ENCODE data around the gene RSPH9. TPM values are rescaled to one million over a fixed set of nuclear protein-coding genes. Genes with fewer than 3 reads are reported as not detected.

Gene RSPH9
- total RNA-seq, 1 donor from 2014 or later = 0.30 TPM

GRCh38 chr6:43669050-43669921 lies 24.4 kb downstream of the RSPH9 start:
- H3K36me3 Mint-ChIP-seq (ENCODE audit: low read depth, unreplicated experiment) = peaks cover 10% of the 10 kb centered on the region
- H3K27ac ChIP-seq (ENCODE audit: low read depth, low read length) = no peak overlapping the region
- FAIRE-seq (no peak), DNase-seq (ENCODE audit: low read depth) (peak; percentile 62)
- peak overlapping the region; percentile 58 for H3K27ac Mint-ChIP-seq (ENCODE audit: unreplicated experiment)
- no peak overlapping the region for H2AFZ ChIP-seq (ENCODE audit: low read depth, low read length)
- TF ChIP-seq, protein P1, sequence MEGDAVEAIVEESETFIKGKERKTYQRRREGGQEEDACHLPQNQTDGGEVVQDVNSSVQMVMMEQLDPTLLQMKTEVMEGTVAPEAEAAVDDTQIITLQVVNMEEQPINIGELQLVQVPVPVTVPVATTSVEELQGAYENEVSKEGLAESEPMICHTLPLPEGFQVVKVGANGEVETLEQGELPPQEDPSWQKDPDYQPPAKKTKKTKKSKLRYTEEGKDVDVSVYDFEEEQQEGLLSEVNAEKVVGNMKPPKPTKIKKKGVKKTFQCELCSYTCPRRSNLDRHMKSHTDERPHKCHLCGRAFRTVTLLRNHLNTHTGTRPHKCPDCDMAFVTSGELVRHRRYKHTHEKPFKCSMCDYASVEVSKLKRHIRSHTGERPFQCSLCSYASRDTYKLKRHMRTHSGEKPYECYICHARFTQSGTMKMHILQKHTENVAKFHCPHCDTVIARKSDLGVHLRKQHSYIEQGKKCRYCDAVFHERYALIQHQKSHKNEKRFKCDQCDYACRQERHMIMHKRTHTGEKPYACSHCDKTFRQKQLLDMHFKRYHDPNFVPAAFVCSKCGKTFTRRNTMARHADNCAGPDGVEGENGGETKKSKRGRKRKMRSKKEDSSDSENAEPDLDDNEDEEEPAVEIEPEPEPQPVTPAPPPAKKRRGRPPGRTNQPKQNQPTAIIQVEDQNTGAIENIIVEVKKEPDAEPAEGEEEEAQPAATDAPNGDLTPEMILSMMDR (IDR thresholded peaks at IDR 0.05; ENCODE audit: insufficient read depth, low read depth, low read length) = no peak
- TF ChIP-seq EZH2 (IDR thresholded peaks at IDR 0.05; ENCODE audit: insufficient read depth, low read length) = no peak
- H3K36me3 ChIP-seq (ENCODE audit: insufficient read depth, low read length) = peaks cover 5% of the 10 kb centered on the region
- no peaks in the 10 kb centered on the region for H3K79me2 ChIP-seq (ENCODE audit: insufficient read depth, low read length)
- H3K4me1 ChIP-seq (ENCODE audit: insufficient read depth, low read length) = peaks cover 16% of the 10 kb centered on the region
- no peak overlapping the region for H3K9ac ChIP-seq (ENCODE audit: low read length)
- peak overlapping the region; percentile 20 for H3K4me3 Mint-ChIP-seq (ENCODE audit: unreplicated experiment)
- H3K9me3 ChIP-seq (ENCODE audit: insufficient read depth, low read depth, low read length) = no peaks in the 10 kb centered on the region
- H3K27me3 ChIP-seq (ENCODE audit: insufficient read depth, low read length) = no peaks in the 10 kb centered on the region
- H3K4me1 Mint-ChIP-seq (ENCODE audit: low read depth, unreplicated experiment) = peaks cover 27% of the 10 kb centered on the region
- H3K27me3 Mint-ChIP-seq (ENCODE audit: low read depth, unreplicated experiment) = no peaks in the 10 kb centered on the region
- H4K20me1 ChIP-seq (ENCODE audit: insufficient read depth, low read length) = peaks cover 11% of the 10 kb centered on the region
- peak overlapping the region; percentile 40 for H3K4me2 ChIP-seq (ENCODE audit: low read length)
- H3K4me3 ChIP-seq (ENCODE audit: insufficient read depth, low read depth, low read length) = no peak overlapping the region
- H3K9me3 Mint-ChIP-seq (ENCODE audit: unreplicated experiment) = no peaks in the 10 kb centered on the region

DNA sequence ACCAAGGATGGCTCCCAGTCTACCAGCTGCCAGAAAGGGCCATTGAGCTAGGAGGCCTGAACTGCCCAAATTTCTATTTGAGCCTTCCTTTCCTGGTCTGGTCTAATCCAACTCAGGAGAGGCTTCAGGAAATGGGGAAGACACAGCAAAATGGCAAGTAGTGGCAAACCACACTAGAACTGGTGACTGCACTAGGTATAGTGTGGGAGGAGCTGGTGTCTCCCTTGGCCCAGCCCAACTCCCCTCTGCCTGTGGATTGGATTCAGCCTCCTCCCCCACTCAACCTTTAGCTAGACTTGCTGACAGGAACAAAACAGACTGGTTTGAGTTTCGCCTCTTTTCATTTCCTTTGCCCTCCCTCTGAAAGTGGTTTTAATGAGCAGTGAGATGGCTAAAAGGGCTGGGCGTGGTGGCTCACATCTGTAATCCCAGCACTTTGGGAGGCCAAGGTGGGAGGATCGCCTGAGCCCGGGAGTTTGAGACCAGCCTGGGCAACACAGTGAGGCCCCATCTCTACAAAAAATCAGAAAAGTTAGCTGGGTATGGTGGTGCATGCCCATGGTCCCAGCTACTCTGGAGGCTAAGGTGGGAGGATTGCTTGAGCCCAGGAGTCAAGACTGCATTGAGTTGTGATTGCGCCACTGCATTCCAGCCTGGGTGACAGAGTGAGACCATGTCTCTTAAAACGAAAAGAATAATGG lies 25.2 kb downstream of the RSPH9 start:
- H3K4me1 Mint-ChIP-seq (ENCODE audit: low read depth, unreplicated experiment) = peaks cover 27% of the 10 kb centered on the region
- TF ChIP-seq EZH2 (IDR thresholded peaks at IDR 0.05; ENCODE audit: insufficient read depth, low read length) = no peak
- TF ChIP-seq, protein P1 (IDR thresholded peaks at IDR 0.05; ENCODE audit: insufficient read depth, low read depth, low read length) = no peak
- H3K36me3 Mint-ChIP-seq (ENCODE audit: low read depth, unreplicated experiment) = peaks cover 14% of the 10 kb centered on the region
- no peak overlapping the region for H3K9ac ChIP-seq (ENCODE audit: low read length)
- H4K20me1 ChIP-seq (ENCODE audit: insufficient read depth, low read length) = peaks cover 11% of the 10 kb centered on the region
- no peaks in the 10 kb centered on the region for H3K9me3 Mint-ChIP-seq (ENCODE audit: unreplicated experiment)
- no peak overlapping the region for H3K27ac Mint-ChIP-seq (ENCODE audit: unreplicated experiment)
- H3K27me3 ChIP-seq (ENCODE audit: insufficient read depth, low read length) = no peaks in the 10 kb centered on the region
- no peaks in the 10 kb centered on the region for H3K27me3 Mint-ChIP-seq (ENCODE audit: low read depth, unreplicated experiment)
- H3K36me3 ChIP-seq (ENCODE audit: insufficient read depth, low read length) = peaks cover 9% of the 10 kb centered on the region
- H3K9me3 ChIP-seq (ENCODE audit: insufficient read depth, low read depth, low read length) = no peaks in the 10 kb centered on the region
- H3K4me3 Mint-ChIP-seq (ENCODE audit: unreplicated experiment) = peak overlapping the region; percentile 34
- no peak overlapping the region for H2AFZ ChIP-seq (ENCODE audit: low read depth, low read length)
- H3K4me3 ChIP-seq (ENCODE audit: insufficient read depth, low read depth, low read length) = no peak overlapping the region
- H3K79me2 ChIP-seq (ENCODE audit: insufficient read depth, low read length) = no peaks in the 10 kb centered on the region
- no peak overlapping the region for H3K4me2 ChIP-seq (ENCODE audit: low read length)
- no peak for DNase-seq (ENCODE audit: low read depth)
- peaks cover 16% of the 10 kb centered on the region for H3K4me1 ChIP-seq (ENCODE audit: insufficient read depth, low read length)
- FAIRE-seq = no peak
- H3K27ac ChIP-seq (ENCODE audit: low read depth, low read length) = no peak overlapping the region
